Aorta (tissue), 5 donors: Measurements from ENCODE around the gene CFI. TPM values are rescaled to one million over a fixed set of nuclear protein-coding genes. Genes with fewer than 3 reads are reported as not detected.
"Not testable (repeated sequence)": the region's sequence is repeated elsewhere in the genome, so short reads cannot be mapped to it uniquely, and the experiment has no call there.

Experiments
- ATAC-seq: fragments of 200-7000 bp; cut with Tn5 transposase; one replicate; pipeline ENCODE4 v1.9.1; 2022; ENCODE audit warnings: moderate library complexity; ENCODE audit not compliant: low FRiP score
- DNase-seq, 2 donors: peaks; one replicate each; pipeline ENCODE4 v3.0.0-alpha.2; 2020
- H3K27ac ChIP-seq, 2 donors: one replicate each; pipeline ENCODE4 v1.5.1; 2013; ENCODE audit warnings: low read length in 2 of 2, mild to moderate bottlenecking in 2 of 2, moderate library complexity in 2 of 2, control low read depth in 1 of 2, inconsistent platforms in 1 of 2, low read depth in 1 of 2
- H3K27me3 ChIP-seq, 2 donors: one replicate each; pipeline ENCODE4 v1.6.1; 2013; ENCODE audit warnings: control low read depth in 1 of 2, low read length in 1 of 2, mild to moderate bottlenecking in 1 of 2, moderate library complexity in 1 of 2; ENCODE audit not compliant: insufficient read depth in 2 of 2, control insufficient read depth in 1 of 2
- H3K36me3 ChIP-seq, 2 donors: one replicate each; pipeline ENCODE4 v1.6.1; 2013; ENCODE audit warnings: control low read depth in 1 of 2, low read length in 1 of 2, mild to moderate bottlenecking in 1 of 2; ENCODE audit not compliant: insufficient read depth in 2 of 2, control insufficient read depth in 1 of 2
- H3K4me1 ChIP-seq, 2 donors: one replicate each; pipeline ENCODE4 v1.6.1; 2013; ENCODE audit warnings: low read length in 2 of 2, control low read depth in 1 of 2, mild to moderate bottlenecking in 1 of 2, moderate library complexity in 1 of 2; ENCODE audit not compliant: insufficient read depth in 2 of 2, control insufficient read depth in 1 of 2
- H3K4me3 ChIP-seq, 2 donors: one replicate each; pipeline ENCODE4 v1.5.1; 2013; ENCODE audit warnings: low read length in 2 of 2, control low read depth in 1 of 2, mild to moderate bottlenecking in 1 of 2
- H3K9me3 ChIP-seq: one replicate; pipeline ENCODE4 v1.6.1; 2013; ENCODE audit warnings: mild to moderate bottlenecking, low read length; ENCODE audit not compliant: control insufficient read depth
- WGBS, 2 donors: extraction: QIAGEN DNeasy Blood & Tissue Kit; methylation state at CpG; one replicate each; pipeline ENCODE4 v1.1.7; 2013; 5-methylcytosine and 5-hydroxymethylcytosine counted together
- intact Hi-C, 2 donors: fragments of 100-400 bp; cut with DNase I; formaldehyde crosslinking; loops; one replicate each; pipeline versions ENCODE4 v1.14.2 to v1.15.0; 2022
- polyA plus RNA-seq, 2 donors: library from polyadenylated mRNA; stranded (reverse); fragments of 200-250 nt; gene quantifications; one replicate each; pipeline ENCODE4 v1.2.3, GENCODE V29; 2013
- total RNA-seq, 2 donors: library from RNA; stranded (reverse); fragmentation: NEBNext Ultra II Directional; extraction: Animal tissue kit (Norgen Biotek cat#: 25700); gene quantifications; one replicate each; pipeline ENCODE4 v1.2.1, GENCODE V29; 2021
- donor health status: healthy with polysubstance abuse.
- donor health status: Bipolar disorder and iron deficiency.
- donor health status: DM: no; HTN: no; CAD: no.
- donor health status: DM: no; HTN: no; CAD: no.
- donor health status: DM: yes; HTN: yes; CAD: no.

CFI gene
- total and polyA plus RNA-seq, 4 donors: 1.0 to 64.5 (median 17.8) TPM

DNA sequence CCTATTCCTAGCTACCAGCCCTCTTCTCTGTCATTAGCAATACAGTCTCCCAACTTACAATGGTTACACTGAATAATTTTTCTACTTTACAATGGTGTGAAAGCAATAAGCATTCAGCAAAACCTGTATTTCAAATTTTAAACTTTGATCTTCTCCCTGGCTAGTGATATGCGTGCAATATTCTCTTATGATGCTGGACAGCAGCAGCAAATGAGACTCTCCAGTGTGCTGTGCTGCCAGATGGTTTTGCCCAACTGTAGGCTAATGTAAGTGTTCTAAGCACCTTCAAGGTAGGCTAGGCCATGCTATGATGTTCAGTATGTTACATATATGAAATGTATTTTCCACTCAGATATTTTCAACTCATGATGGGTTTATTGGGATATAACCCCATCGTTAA, 7.9 kb upstream of the CFI start:
- no peaks in the 10 kb centered on the region for H3K36me3 ChIP-seq
- WGBS, 2 donors: 89 to 90% methylated on average over 2 of the region's 2 CpGs
- no peaks in the 10 kb centered on the region for H3K4me1 ChIP-seq
- DNase-seq (no peak), ATAC-seq (no peak)
- no peak overlapping the region for H3K4me3 ChIP-seq
- intact Hi-C loops: loop anchor here in 1 of 2 donors (10.0 kb wide), 1 partner anchor 1185 kb away; the partner anchor contains the start of gene RPL34
- no peak overlapping the region for H3K27ac ChIP-seq
- H3K27me3 ChIP-seq: no peaks in the 10 kb centered on the region
- no peaks in the 10 kb centered on the region for H3K9me3 ChIP-seq

- H3K9me3 ChIP-seq: no peaks in the 10 kb centered on the region
- ATAC-seq: no peak
Observed at GRCh38 chr4:109803924-109804571, 2.2 kb upstream of the CFI start.

DNA sequence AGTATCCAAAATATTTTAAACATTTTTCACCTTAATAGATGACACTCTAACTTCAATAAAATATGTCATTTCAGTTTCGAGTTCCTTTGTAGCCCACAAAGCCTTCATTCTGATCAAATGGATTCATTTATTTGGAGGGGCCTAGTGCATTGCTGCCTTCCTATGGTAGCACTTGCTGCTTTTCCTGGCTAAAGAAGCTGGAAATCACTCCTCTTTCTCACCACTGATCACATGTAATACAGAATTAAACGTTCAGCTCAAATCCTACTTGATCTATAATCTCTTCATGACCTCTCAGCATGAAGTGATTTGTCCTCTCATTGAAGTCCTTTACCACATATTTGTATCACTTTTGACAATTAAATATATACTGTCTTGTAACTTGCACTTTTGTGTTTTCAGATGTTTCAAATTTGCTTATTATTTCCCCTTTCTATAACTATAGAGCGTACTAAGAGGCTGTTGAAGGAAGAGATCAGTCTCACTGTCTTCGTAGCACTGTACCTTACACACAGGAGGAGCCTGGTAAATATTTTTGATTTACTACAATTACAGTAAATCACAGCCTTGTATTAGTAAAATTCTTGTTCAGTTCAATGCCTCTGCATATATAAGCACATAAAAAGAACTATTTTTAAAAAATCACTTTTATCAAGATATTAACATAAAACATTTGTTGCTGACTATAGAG, 555 bp downstream of the CFI start:
- DNase-seq: no peak
- no peak overlapping the region for H3K4me3 ChIP-seq
- peaks cover 0 to 2% of the 10 kb centered on the region in 2 donors for H3K27me3 ChIP-seq
- peaks cover 3% of the 10 kb centered on the region for H3K9me3 ChIP-seq
- H3K27ac ChIP-seq: no peak overlapping the region
- ATAC-seq: no peak
- H3K36me3 ChIP-seq: no peaks in the 10 kb centered on the region
- 74 to 78% methylated on average over 4 of the region's 4 CpGs for WGBS, 2 donors
- H3K4me1 ChIP-seq: no peaks in the 10 kb centered on the region
- intact Hi-C loops: no loop called here

More at GRCh38 chr4:109803924-109804571, 2.2 kb upstream of the CFI start:
- WGBS, 2 donors: 23% methylated on average over 4 of the region's 4 CpGs
- no peaks in the 10 kb centered on the region for H3K4me1 ChIP-seq
- no peak for DNase-seq
- H3K27ac ChIP-seq: no peak overlapping the region
- H3K4me3 ChIP-seq: no peak overlapping the region
- intact Hi-C loops: no loop called here
- no peaks in the 10 kb centered on the region for H3K36me3 ChIP-seq
- H3K27me3 ChIP-seq: peaks cover 0 to 2% of the 10 kb centered on the region in 2 donors

DNA sequence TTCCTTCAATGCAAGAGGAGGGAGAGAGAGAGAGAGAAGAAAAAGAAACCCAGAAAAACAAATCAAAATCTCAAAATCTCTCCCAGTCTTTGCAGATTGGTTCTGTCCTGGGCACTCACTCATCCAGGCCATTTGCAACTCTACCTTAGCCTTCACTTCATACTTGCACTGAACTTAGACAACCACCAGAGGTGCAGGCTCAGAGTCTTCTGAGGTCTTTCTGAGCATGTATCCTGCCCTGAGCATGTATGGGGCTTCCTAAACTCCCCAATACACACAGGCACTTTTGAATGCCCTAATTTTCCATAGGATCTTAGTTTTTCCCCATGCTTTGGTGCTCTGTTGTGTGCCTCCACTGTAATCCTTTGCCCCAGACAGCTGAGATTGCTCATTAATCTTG, 2.9 kb downstream of the CFI start:
- Histone ChIP-seq H3K27ac (no peak overlapping the region), H3K36me3 (no peaks in the 10 kb centered on the region), H3K9me3 (peaks cover 3% of the 10 kb centered on the region), H3K27me3 (peaks cover 0 to 2% of the 10 kb centered on the region in 2 donors), H3K4me1 (no peaks in the 10 kb centered on the region), H3K4me3 (no peak overlapping the region)
- no peak for ATAC-seq
- intact Hi-C loops: no loop called here
- no peak for DNase-seq

GRCh38 chr4:109795059-109795458, 6.7 kb downstream of the CFI start:
- H3K36me3 ChIP-seq: no peaks in the 10 kb centered on the region
- no peak overlapping the region for H3K27ac ChIP-seq
- intact Hi-C loops: no loop called here
- 84 to 85% methylated on average over 6 of the region's 6 CpGs for WGBS, 2 donors
- H3K27me3 ChIP-seq: no peaks in the 10 kb centered on the region
- H3K9me3 ChIP-seq: peaks cover 5% of the 10 kb centered on the region
- H3K4me3 ChIP-seq: no peak overlapping the region
- H3K4me1 ChIP-seq: no peaks in the 10 kb centered on the region
- no peak for DNase-seq
- ATAC-seq: no peak

DNA sequence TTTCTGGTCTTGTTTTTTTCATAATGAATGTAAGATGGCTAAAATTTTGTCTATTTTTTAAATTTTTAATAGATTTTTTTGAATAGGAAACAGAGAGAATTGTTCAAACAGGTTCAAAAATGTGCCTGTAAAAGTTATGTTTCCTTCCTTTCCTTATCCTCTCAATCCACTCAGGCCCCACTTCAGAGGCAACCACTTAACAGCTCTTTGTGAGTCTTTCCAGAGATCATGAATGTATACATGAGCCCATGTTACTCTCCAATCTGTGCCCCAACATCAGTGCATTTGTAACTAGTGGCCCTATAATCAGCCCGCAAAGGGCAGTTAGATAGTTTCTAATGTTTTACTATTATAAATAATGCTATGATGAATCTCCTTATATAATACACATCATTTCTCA, 14.0 kb downstream of the CFI start:
- H3K27me3 ChIP-seq: no peaks in the 10 kb centered on the region
- no peak overlapping the region for H3K27ac ChIP-seq
- H3K36me3 ChIP-seq: no peaks in the 10 kb centered on the region
- no peak overlapping the region for H3K4me3 ChIP-seq
- 91 to 92% methylated on average over 1 of the region's 1 CpG for whole genome bisulfite sequencing, 2 donors
- no peaks in the 10 kb centered on the region for H3K4me1 ChIP-seq
- DNase-seq (no peak), ATAC-seq (no peak)
- intact Hi-C loops: no loop called here
- H3K9me3 ChIP-seq: no peaks in the 10 kb centered on the region

DNA sequence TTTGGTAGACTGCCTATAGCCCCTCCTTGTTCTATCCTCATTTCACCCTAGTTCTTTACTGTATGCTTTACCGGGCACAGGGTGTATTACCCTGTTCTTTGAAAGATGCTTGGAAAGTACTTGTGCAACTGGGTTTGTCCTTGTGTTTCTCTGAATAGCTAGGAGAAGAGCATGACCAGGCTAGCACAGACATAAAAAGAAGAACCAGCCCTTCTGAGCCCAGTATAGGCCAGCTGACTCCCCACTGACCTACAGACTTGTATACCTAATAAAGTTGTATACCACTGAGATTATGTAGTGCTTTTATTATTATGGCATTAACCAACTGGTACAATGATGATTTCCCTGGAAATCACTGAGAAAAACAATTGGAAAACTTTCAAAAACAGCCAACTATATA, 15.0 kb downstream of the CFI start:
- Histone ChIP-seq H3K36me3 (no peaks in the 10 kb centered on the region), H3K4me1 (no peaks in the 10 kb centered on the region), H3K9me3 (no peaks in the 10 kb centered on the region), H3K27me3 (no peaks in the 10 kb centered on the region), H3K4me3 (no peak overlapping the region), H3K27ac (no peak overlapping the region)
- ATAC-seq: no peak
- intact Hi-C loops: no loop called here
- 90 to 93% methylated on average over 1 of the region's 1 CpG for WGBS, 2 donors
- no peak for DNase-seq

GRCh38 chr4:109782092-109782491, 19.7 kb downstream of the CFI start:
- H3K9me3 ChIP-seq, DNase-seq, H3K36me3 ChIP-seq, H3K27ac ChIP-seq, ATAC-seq, H3K4me3 ChIP-seq, intact Hi-C loops, H3K27me3 ChIP-seq, H3K4me1 ChIP-seq: not testable (repeated sequence)
- 75 to 85% methylated on average over 2 of the region's 2 CpGs for WGBS, 2 donors

GRCh38 chr4:109764789-109765402, 36.9 kb downstream of the CFI start:
- H3K27ac ChIP-seq: no peak overlapping the region
- H3K36me3 ChIP-seq: no peaks in the 10 kb centered on the region
- ATAC-seq (no peak), DNase-seq (no peak)
- H3K4me3 ChIP-seq: no peak overlapping the region
- no peaks in the 10 kb centered on the region for H3K9me3 ChIP-seq
- intact Hi-C loops: no loop called here
- H3K27me3 ChIP-seq: no peaks in the 10 kb centered on the region
- 51 to 53% methylated on average over 5 of the region's 5 CpGs for WGBS, 2 donors
- no peaks in the 10 kb centered on the region for H3K4me1 ChIP-seq
